Neuronal stem cell (in vitro differentiated cells): ENCODE measurements around the gene NUBPL.

ENCODE experiments used
- DNase-seq: peaks from one replicate; pipeline ENCODE4 v3.0.0-alpha.2; 2013; ENCODE audit warnings: low spot score
- H2AFZ ChIP-seq: one replicate; pipeline ENCODE4 v1.6.1; 2013; ENCODE audit warnings: mild to moderate bottlenecking, low read length, inconsistent platforms
- H2AK5ac ChIP-seq: 2 replicates; pipeline ENCODE4 v1.6.1; 2013; ENCODE audit warnings: low read depth, mild to moderate bottlenecking, inconsistent platforms, low read length, moderate library complexity, mixed read lengths
- H2BK120ac ChIP-seq: 2 replicates; pipeline ENCODE4 v1.6.1; 2013; ENCODE audit warnings: low read depth, mild to moderate bottlenecking, inconsistent platforms, low read length, moderate library complexity, mixed read lengths
- H2BK12ac ChIP-seq: one replicate; pipeline ENCODE4 v1.6.1; 2013; ENCODE audit warnings: low read length, inconsistent platforms
- H2BK15ac ChIP-seq: 2 replicates; pipeline ENCODE4 v1.6.1; 2013; ENCODE audit warnings: mild to moderate bottlenecking, low read length, inconsistent platforms, mixed read lengths
- H2BK5ac ChIP-seq: one replicate; pipeline ENCODE4 v1.6.1; 2013; ENCODE audit warnings: inconsistent platforms, mild to moderate bottlenecking, low read length, moderate library complexity
- H3K14ac ChIP-seq: one replicate; pipeline ENCODE4 v1.6.1; 2013; ENCODE audit warnings: low read length, inconsistent platforms
- H3K18ac ChIP-seq: 2 replicates; pipeline ENCODE4 v1.6.1; 2013; ENCODE audit warnings: low read length, inconsistent platforms
- H3K23ac ChIP-seq: 2 replicates; pipeline ENCODE4 v1.6.1; 2013; ENCODE audit warnings: low read depth, mild to moderate bottlenecking, mixed read lengths, low read length, inconsistent platforms; ENCODE audit not compliant: poor library complexity
- H3K27ac ChIP-seq: replicated peaks from 3 replicates; pipeline ENCODE4 v1.5.1; 2013; ENCODE audit warnings: low read length, inconsistent platforms
- H3K27me3 ChIP-seq, 3 experiments: 2 replicates each; pipeline ENCODE4 v1.6.1; 2013; ENCODE audit warnings: low read length in 3 of 3, mild to moderate bottlenecking in 2 of 3, inconsistent platforms in 1 of 3, low read depth in 1 of 3, mixed read lengths in 1 of 3, moderate library complexity in 1 of 3; ENCODE audit not compliant: control insufficient read depth in 3 of 3, insufficient read depth in 3 of 3
- H3K36me3 ChIP-seq, 2 donors: replicated peaks in 1 of 2; 2 replicates each; pipeline ENCODE4 v1.6.1; 2013; ENCODE audit warnings: low read length in 2 of 2; ENCODE audit not compliant: control insufficient read depth in 2 of 2, insufficient read depth in 2 of 2
- H3K4ac ChIP-seq: 2 replicates; pipeline ENCODE4 v1.6.1; 2013; ENCODE audit warnings: inconsistent platforms, mild to moderate bottlenecking, low read length, moderate library complexity
- H3K4me1 ChIP-seq, 2 donors: 1 replicate in 1 of 2; 2 replicates in 1 of 2; pipeline ENCODE4 v1.6.1; 2013; ENCODE audit warnings: low read length in 2 of 2, low read depth in 1 of 2; ENCODE audit not compliant: control insufficient read depth in 2 of 2, insufficient read depth in 1 of 2
- H3K4me2 ChIP-seq: one replicate; pipeline ENCODE4 v1.6.1; 2013; ENCODE audit warnings: mild to moderate bottlenecking, low read length, inconsistent platforms; ENCODE audit not compliant: insufficient read depth, poor library complexity, severe bottlenecking
- H3K4me3 ChIP-seq, 2 donors: 2 replicates each; pipeline ENCODE4 v1.5.1; 2013; ENCODE audit warnings: low read length in 2 of 2, mild to moderate bottlenecking in 2 of 2, inconsistent platforms in 1 of 2, moderate library complexity in 1 of 2
- H3K79me1 ChIP-seq: one replicate; pipeline ENCODE4 v1.6.1; 2013; ENCODE audit warnings: low read depth, mild to moderate bottlenecking, inconsistent platforms, low read length, moderate library complexity
- H3K9ac ChIP-seq: one replicate; pipeline ENCODE4 v1.6.1; 2013; ENCODE audit warnings: mild to moderate bottlenecking, low read depth, low read length, inconsistent platforms; ENCODE audit not compliant: poor library complexity
- H3K9me3 ChIP-seq, 2 donors: replicated peaks in 1 of 2; 2 replicates each; pipeline versions ENCODE3 to v1.6.1; 2013; ENCODE audit warnings: low read length in 2 of 2, mild to moderate bottlenecking in 2 of 2, inconsistent platforms in 1 of 2, low read depth in 1 of 2, mixed read lengths in 1 of 2, moderate library complexity in 1 of 2; ENCODE audit not compliant: control insufficient read depth in 2 of 2, insufficient read depth in 1 of 2
- H4K8ac ChIP-seq: one replicate; pipeline ENCODE4 v1.6.1; 2013; ENCODE audit warnings: low read depth, mild to moderate bottlenecking, inconsistent platforms, low read length, moderate library complexity
- H4K91ac ChIP-seq: one replicate; pipeline ENCODE4 v1.6.1; 2013; ENCODE audit warnings: low read length, low read depth, mild to moderate bottlenecking, inconsistent platforms; ENCODE audit not compliant: poor library complexity
- WGBS, 2 donors: extraction: QIAGEN DNeasy Blood & Tissue Kit; methylation state at CpG; one replicate each; pipeline ENCODE4 v1.1.7; 2013; ENCODE audit warnings: missing lambda C conversion rate in 2 of 2, mixed read lengths in 1 of 2; ENCODE audit not compliant: insufficient read length in 2 of 2, insufficient replicate concordance in 1 of 2; ENCODE audit errors: extremely low coverage in 2 of 2; 5-methylcytosine and 5-hydroxymethylcytosine counted together

NUBPL gene

DNA sequence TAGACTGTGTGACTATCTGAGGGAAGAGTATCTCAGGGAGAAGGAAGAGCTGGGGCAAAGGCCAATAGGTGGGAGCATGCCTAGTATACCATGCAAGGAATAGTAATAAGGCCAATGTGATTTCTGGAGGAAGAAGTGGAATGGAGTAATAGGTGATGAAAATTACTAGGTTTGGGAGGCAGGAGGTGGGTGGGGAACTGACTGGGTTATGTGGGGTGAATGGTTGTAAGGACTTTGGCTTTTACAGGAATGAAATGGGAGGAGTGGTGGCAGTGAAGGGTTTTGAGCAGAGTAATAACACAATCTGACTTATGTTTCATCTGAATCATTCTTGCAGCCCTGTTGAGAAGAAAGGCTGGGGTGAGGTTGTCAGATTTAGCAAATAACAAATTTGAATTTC lies 30.9 kb downstream of the NUBPL start:
- no peak overlapping the region for H3K14ac ChIP-seq
- no peak overlapping the region for H2BK5ac ChIP-seq
- H3K4me3 ChIP-seq = no peak overlapping the region
- H3K79me1 ChIP-seq = no peaks in the 10 kb centered on the region
- no peak overlapping the region for H2BK12ac ChIP-seq
- H3K9ac ChIP-seq = no peak overlapping the region
- DNase-seq = no peak
- no peak overlapping the region for H2AK5ac ChIP-seq
- H4K91ac ChIP-seq = no peak overlapping the region
- no peak overlapping the region for H3K27ac ChIP-seq
- H3K18ac ChIP-seq = no peak overlapping the region
- no peaks in the 10 kb centered on the region for H3K36me3 ChIP-seq
- H3K4me1 ChIP-seq = no peaks in the 10 kb centered on the region
- no peak overlapping the region for H3K4me2 ChIP-seq
- H2BK120ac ChIP-seq = no peak overlapping the region
- no peak overlapping the region for H3K4ac ChIP-seq
- H2AFZ ChIP-seq = no peak overlapping the region
- H3K23ac ChIP-seq = no peak overlapping the region
- H4K8ac ChIP-seq = no peak overlapping the region
- no peaks in the 10 kb centered on the region for H3K27me3 ChIP-seq
- no peaks in the 10 kb centered on the region for H3K9me3 ChIP-seq
- H2BK15ac ChIP-seq = no peak overlapping the region

DNA sequence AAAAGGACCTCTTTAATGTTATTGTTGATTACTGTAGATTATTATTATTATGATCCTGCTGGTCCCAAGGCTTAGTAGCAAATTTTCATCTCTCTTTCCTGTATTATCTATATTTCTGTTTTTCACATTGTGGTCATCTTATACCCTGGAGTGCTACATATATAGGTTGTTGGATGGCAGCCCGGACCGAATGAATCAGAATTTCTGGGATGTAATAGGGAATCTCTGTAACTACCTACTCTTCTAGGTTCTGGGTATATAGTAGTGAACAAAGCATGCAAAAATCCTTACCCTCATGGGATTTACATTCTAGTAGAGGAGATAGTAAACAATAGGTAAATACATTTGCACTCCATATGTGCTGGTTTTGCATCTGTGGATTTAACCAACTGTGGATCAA lies 31.4 kb downstream of the NUBPL start:
- WGBS, 2 donors = no CpG with 5 or more reads among the region's 2 CpGs
- Histone ChIP-seq H2AK5ac (no peak overlapping the region), H2AFZ (no peak overlapping the region), H3K4ac (no peak overlapping the region), H3K27me3 (no peaks in the 10 kb centered on the region), H3K36me3 (no peaks in the 10 kb centered on the region), H4K8ac (no peak overlapping the region), H3K79me1 (no peaks in the 10 kb centered on the region), H3K4me2 (no peak overlapping the region), H3K9me3 (no peaks in the 10 kb centered on the region), H3K9ac (no peak overlapping the region), H3K23ac (no peak overlapping the region), H2BK12ac (no peak overlapping the region), H3K27ac (no peak overlapping the region), H4K91ac (no peak overlapping the region), H3K18ac (no peak overlapping the region), H3K14ac (no peak overlapping the region), H2BK120ac (no peak overlapping the region), H3K4me1 (no peaks in the 10 kb centered on the region), H3K4me3 (no peak overlapping the region), H2BK15ac (no peak overlapping the region), H2BK5ac (no peak overlapping the region)
- DNase-seq = no peak

- Histone ChIP-seq H2BK15ac (no peak overlapping the region), H3K4ac (no peak overlapping the region)
- WGBS, 2 donors = no CpG with 5 or more reads among the region's 7 CpGs
Observed at GRCh38 chr14:31596342-31597095, 35.3 kb downstream of the NUBPL start.

DNA sequence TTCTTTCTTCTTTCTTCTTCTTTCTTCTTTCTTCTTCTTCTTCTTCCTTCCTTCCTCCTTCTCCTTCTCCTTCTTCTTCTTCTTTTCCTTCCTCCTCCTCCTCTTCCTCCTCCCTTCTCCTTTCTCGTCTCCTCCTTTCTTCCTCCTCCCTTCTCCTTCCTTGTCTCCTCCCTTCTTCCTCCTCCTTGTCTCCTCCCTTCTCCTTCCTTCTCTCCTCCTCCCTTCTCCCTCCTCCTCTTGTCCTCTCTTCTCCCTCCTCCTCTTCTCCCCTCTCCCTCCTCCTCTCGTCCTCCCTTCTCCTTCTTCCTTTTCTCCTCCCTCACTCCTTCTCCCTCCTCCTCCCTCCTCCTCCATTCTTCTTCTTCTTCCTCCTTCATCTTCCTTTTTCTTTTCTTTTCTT lies 44.5 kb downstream of the NUBPL start:
- no peaks in the 10 kb centered on the region for H3K4me1 ChIP-seq
- no peaks in the 10 kb centered on the region for H3K27me3 ChIP-seq
- no peaks in the 10 kb centered on the region for H3K79me1 ChIP-seq
- no peak overlapping the region for H4K91ac ChIP-seq
- DNase-seq = no peak
- no peak overlapping the region for H2AK5ac ChIP-seq
- no peak overlapping the region for H2BK12ac ChIP-seq
- no peak overlapping the region for H3K23ac ChIP-seq
- no peak overlapping the region for H3K4me3 ChIP-seq
- H3K9ac ChIP-seq = no peak overlapping the region
- no peak overlapping the region for H2AFZ ChIP-seq
- H3K4me2 ChIP-seq = no peak overlapping the region
- peaks cover 6 to 16% of the 10 kb centered on the region in 2 donors for H3K9me3 ChIP-seq
- H2BK15ac ChIP-seq = no peak overlapping the region
- no peaks in the 10 kb centered on the region for H3K36me3 ChIP-seq
- H3K4ac ChIP-seq = no peak overlapping the region
- no peak overlapping the region for H2BK120ac ChIP-seq
- no peak overlapping the region for H3K27ac ChIP-seq
- H3K18ac ChIP-seq = no peak overlapping the region
- no peak overlapping the region for H3K14ac ChIP-seq
- no peak overlapping the region for H2BK5ac ChIP-seq
- H4K8ac ChIP-seq = no peak overlapping the region
- no CpG with 5 or more reads among the region's 2 CpGs for WGBS, 2 donors

More at GRCh38 chr14:31596342-31597095, 35.3 kb downstream of the NUBPL start:
- Histone ChIP-seq H2BK120ac (no peak overlapping the region), H3K14ac (no peak overlapping the region), H3K4me3 (no peak overlapping the region), H3K4me1 (no peaks in the 10 kb centered on the region), H3K4me2 (no peak overlapping the region), H2BK5ac (no peak overlapping the region), H3K9me3 (peaks cover 0 to 2% of the 10 kb centered on the region in 2 donors), H3K23ac (no peak overlapping the region), H2BK12ac (no peak overlapping the region), H3K36me3 (peaks cover 0 to 2% of the 10 kb centered on the region in 2 donors), H3K27ac (no peak overlapping the region), H3K18ac (no peak overlapping the region), H3K79me1 (no peaks in the 10 kb centered on the region), H3K27me3 (no peaks in the 10 kb centered on the region), H4K8ac (no peak overlapping the region), H2AK5ac (no peak overlapping the region), H4K91ac (no peak overlapping the region), H3K9ac (no peak overlapping the region), H2AFZ (no peak overlapping the region)
- no peak for DNase-seq
